Measurements from ENCODE around the gene FBXO42.

Gene FBXO42

GRCh38 chr1:16326833-16327404 is 25.4 kb downstream of the FBXO42 start:
- DNase-seq (ENCODE audit: low read depth in 1 of 2, low spot score in 1 of 2): no peak

GRCh38 chr1:16324456-16324890 is 27.8 kb downstream of the FBXO42 start:
- DNase-seq (ENCODE audit: low read depth in 1 of 2, low spot score in 1 of 2): no peak

- no peak for DNase-seq (ENCODE audit: low read depth in 1 of 2, low spot score in 1 of 2)
Measured at GRCh38 chr1:16321176-16321867, 31.0 kb downstream of the FBXO42 start.

- DNase-seq (ENCODE audit: low read depth in 1 of 2, low spot score in 1 of 2): no peak
Measured at GRCh38 chr1:16318555-16318954, 33.7 kb downstream of the FBXO42 start.

- DNase-seq (ENCODE audit: low read depth in 1 of 2, low spot score in 1 of 2): no peak
Measured at GRCh38 chr1:16315437-16315836, 36.8 kb downstream of the FBXO42 start.

GRCh38 chr1:16307222-16307621 is 45.1 kb downstream of the FBXO42 start:
- DNase-seq (ENCODE audit: low read depth in 1 of 2, low spot score in 1 of 2): no peak

GRCh38 chr1:16302709-16303627 is 49.3 kb downstream of the FBXO42 start:
- DNase-seq (ENCODE audit: low read depth in 1 of 2, low spot score in 1 of 2): no peak

GRCh38 chr1:16300436-16300835 is 51.8 kb downstream of the FBXO42 start:
- DNase-seq (ENCODE audit: low read depth in 1 of 2, low spot score in 1 of 2): no peak

- DNase-seq (ENCODE audit: low read depth in 1 of 2, low spot score in 1 of 2): no peak
Measured at GRCh38 chr1:16298653-16299052, 53.6 kb downstream of the FBXO42 start.

GRCh38 chr1:16296643-16297042 is 55.6 kb downstream of the FBXO42 start:
- no peak for DNase-seq (ENCODE audit: low read depth in 1 of 2, low spot score in 1 of 2)

- no peak for DNase-seq (ENCODE audit: low read depth in 1 of 2, low spot score in 1 of 2)
Measured at GRCh38 chr1:16294219-16295212, 57.8 kb downstream of the FBXO42 start.

GRCh38 chr1:16293538-16293937 is 58.7 kb downstream of the FBXO42 start:
- DNase-seq (ENCODE audit: low read depth in 1 of 2, low spot score in 1 of 2): no peak

- no peak for DNase-seq (ENCODE audit: low read depth in 1 of 2, low spot score in 1 of 2)
Measured at GRCh38 chr1:16292739-16293138, 59.5 kb downstream of the FBXO42 start.

- DNase-seq (ENCODE audit: low read depth in 1 of 2, low spot score in 1 of 2): no peak
Measured at GRCh38 chr1:16289959-16290358, 62.3 kb downstream of the FBXO42 start.

- no peak for DNase-seq (ENCODE audit: low read depth in 1 of 2, low spot score in 1 of 2)
Measured at GRCh38 chr1:16286122-16286521, 66.2 kb downstream of the FBXO42 start.

GRCh38 chr1:16281765-16282164 is 70.5 kb downstream of the FBXO42 start:
- no peak for DNase-seq (ENCODE audit: low read depth in 1 of 2, low spot score in 1 of 2)

GRCh38 chr1:16279186-16279585 is 73.1 kb downstream of the FBXO42 start:
- DNase-seq (ENCODE audit: low read depth in 1 of 2, low spot score in 1 of 2): no peak

- DNase-seq (ENCODE audit: low read depth in 1 of 2, low spot score in 1 of 2): no peak
Measured at GRCh38 chr1:16276302-16277030, 75.8 kb downstream of the FBXO42 start.

- no peak for DNase-seq (ENCODE audit: low read depth in 1 of 2, low spot score in 1 of 2)
Measured at GRCh38 chr1:16275591-16275990, 76.7 kb downstream of the FBXO42 start.

GRCh38 chr1:16267690-16268180 is 84.5 kb downstream of the FBXO42 start:
- no peak for DNase-seq (ENCODE audit: low read depth in 1 of 2, low spot score in 1 of 2)
